Raji (cell line): ENCODE results near the gene CAPN3.

Experiments
- POLR2A ChIP-seq: IDR thresholded peaks from 2 replicates; pipeline ENCODE4 v1.6.1; 2011; ENCODE audit warnings: low read depth, low read length, control low read depth; ENCODE audit not compliant: insufficient read depth

Gene CAPN3

DNA sequence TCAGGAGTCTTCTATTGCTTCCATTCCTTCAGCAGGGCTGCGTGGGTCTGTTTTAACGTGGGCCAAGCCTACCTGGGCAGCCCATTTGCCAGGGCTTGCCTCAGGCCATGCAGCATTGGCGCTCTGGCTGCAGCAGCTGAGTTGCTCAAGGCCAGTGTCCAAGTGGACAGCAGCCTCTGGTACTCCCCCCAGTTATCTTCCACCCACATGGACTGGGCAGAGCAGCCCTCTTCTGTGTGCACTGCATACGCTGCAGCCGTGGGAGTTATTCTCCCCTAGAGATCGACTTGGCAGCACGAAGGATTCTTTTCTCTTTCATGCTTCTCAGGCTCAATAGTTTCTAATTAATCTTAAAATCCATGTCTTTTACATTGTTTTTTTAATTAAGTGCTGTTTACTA is 6.9 kb upstream of the CAPN3 start:
- no peak for TF ChIP-seq POLR2A

DNA sequence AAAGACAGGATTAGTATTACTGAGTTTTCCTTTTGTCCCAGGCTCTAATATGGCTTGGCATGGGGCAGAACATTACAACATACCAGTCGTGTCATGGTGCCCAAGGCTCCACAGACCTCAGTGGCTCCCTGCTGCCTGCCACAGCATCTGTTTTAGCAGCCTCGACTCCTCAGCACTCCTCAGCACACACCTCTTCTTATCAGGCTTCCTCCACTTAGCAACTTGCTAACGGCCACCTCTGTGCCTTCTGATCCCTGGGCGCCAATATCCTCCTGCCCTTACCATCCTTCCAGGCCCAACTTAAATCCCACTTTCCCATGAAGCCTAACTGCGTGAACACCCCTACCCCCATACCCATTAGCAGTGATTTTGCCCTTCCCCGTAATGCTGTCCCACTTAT is 6.2 kb upstream of the CAPN3 start:
- TF ChIP-seq POLR2A: no peak

GRCh38 chr15:42354824-42355223 is 4.5 kb upstream of the CAPN3 start:
- TF ChIP-seq POLR2A: no peak

GRCh38 chr15:42355291-42355690 is 4.0 kb upstream of the CAPN3 start:
- TF ChIP-seq POLR2A: no peak

GRCh38 chr15:42356851-42357250 is 2.5 kb upstream of the CAPN3 start:
- TF ChIP-seq POLR2A: no peak

DNA sequence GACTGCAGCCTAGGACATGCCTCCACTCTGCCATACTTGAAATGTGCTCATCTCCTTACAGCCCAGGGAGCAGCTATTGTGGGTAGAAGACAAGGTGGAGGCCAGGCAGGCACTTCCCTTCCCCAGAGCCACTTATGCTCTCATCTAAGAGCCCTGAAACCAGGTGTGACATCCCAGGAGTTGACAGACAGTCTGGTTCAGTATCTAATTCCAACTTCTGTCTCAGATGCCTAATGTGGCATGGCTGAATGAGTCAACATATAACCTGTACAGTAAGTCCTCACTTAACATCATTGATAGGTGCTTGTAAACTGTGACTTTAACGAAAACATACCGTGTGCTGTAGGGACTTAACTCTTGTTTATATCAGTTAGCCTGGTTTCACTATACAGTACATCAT is 1.2 kb upstream of the CAPN3 start:
- TF ChIP-seq POLR2A: no peak

DNA sequence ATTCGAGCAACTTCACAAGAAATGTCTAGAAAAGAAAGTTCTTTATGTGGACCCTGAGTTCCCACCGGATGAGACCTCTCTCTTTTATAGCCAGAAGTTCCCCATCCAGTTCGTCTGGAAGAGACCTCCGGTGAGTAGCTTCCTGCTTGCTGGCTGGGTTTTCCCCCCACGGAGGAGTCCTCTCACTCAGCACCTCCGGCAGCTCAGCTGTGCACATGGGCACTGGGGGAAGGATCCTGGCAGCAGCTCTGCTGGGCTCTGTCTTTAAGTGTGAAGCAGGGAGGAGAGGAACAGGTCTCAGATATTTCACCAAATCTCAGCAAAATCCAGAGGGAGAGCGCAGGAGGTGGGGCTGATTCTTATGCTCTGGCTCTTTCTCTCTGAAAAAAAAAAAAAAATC is 684 bp downstream of the CAPN3 start:
- TF ChIP-seq POLR2A: no peak

- TF ChIP-seq POLR2A: no peak
These were observed 1.3 kb downstream of the CAPN3 start for GRCh38 chr15:42360535-42361112.

DNA sequence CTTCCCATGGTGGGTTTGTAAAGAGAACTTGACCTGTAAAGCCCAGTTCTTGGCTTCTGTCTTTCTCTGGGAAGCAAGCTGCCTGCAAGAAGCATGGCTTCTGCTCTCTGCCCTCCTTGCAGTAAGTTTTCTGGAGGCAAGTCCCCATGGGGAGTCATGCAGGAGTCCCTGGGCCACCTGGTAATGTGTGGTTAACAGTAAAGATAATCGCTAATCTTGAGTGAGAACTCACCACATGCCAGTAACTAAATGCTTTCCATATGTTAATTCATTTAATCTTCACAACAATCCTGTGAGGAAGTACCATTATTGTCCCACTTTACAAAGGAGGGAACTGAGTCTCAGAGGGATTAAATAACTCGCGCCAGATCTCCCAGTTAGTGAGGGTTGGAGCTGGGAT is 4.2 kb downstream of the CAPN3 start:
- TF ChIP-seq POLR2A: no peak

GRCh38 chr15:42363942-42364341 is 4.6 kb downstream of the CAPN3 start:
- no peak for TF ChIP-seq POLR2A

GRCh38 chr15:42364529-42364928 is 5.2 kb downstream of the CAPN3 start:
- no peak for TF ChIP-seq POLR2A

- TF ChIP-seq POLR2A: no peak
These were observed 6.7 kb downstream of the CAPN3 start for GRCh38 chr15:42365921-42366550.

GRCh38 chr15:42367041-42367440 is 7.7 kb downstream of the CAPN3 start:
- TF ChIP-seq POLR2A: no peak

DNA sequence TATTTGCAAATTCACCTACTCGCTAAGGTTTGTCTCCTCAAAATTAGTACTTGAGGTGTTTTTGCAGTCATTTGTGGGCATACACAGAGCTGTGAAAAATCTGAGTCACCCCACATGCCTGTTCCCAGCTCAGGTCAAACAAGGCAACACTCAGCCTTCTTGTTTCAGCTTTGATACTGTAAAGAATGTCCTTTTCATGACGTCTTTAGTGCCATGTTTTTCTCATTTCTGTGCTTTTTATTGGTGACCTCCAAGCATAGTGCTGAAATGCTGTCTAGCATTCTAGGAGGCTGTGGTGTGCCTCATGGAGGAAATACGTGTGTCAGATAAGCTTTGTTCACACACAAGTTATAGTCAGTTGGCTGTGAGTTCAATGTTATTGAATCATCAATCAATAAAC is 8.8 kb downstream of the CAPN3 start:
- TF ChIP-seq POLR2A: no peak

DNA sequence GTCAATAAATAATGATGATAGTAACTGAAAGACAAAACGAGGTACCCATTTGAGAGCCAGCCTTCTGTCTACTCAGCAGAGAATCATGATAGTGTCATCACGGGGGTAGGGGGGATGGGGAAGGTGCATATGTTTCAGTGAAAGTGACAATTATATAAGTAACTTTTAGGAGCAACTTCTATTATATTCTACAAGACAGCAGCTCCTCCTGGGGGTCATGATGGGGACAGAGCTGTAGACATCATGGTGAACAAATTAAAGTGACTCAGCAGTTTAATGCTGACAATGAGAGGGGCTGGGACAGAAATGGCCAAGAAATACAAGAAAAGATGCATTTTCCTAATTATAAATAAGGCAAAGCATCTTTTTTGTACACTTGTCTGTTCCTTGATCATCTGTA is 11.8 kb downstream of the CAPN3 start:
- no peak for TF ChIP-seq POLR2A

GRCh38 chr15:42373274-42373673 is 14.0 kb downstream of the CAPN3 start:
- TF ChIP-seq POLR2A: no peak

- TF ChIP-seq POLR2A: no peak
These were observed 14.6 kb downstream of the CAPN3 start for GRCh38 chr15:42373936-42374335.
